ENCODE measurements around the gene PRKCH. TPM values are rescaled to one million over a fixed set of nuclear protein-coding genes. Genes with fewer than 3 reads are reported as not detected.

PRKCH gene
- total RNA-seq, 1 experiment from 2014 or later, result 170 TPM

DNA sequence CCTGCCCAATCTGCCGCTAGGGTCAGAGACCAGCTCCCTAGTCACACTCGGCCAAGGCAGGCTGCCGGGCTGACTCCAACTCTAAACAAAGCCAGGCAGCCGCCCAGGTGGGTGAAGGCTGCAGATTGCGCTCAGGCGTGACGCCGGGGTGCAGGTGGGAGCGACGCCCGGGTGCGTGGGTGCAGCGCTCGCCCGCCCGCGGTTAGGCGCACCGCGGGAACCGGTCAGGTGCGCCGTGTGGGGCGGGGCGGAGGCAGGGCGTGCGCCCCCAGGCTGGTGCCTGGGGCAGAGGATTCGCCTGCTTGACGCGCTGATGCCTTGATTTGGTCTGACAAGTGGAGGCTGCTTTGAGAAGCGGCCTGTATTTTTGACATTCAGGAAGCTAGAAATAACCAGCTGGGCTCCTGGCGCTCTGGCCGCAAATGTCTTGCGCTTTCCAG is 247.2 kb downstream of the PRKCH start:
- Histone ChIP-seq H3K4me2 (ENCODE audit: low read length) (peak overlapping the region; percentile 54), H3K27me3 (ENCODE audit: low read length) (no peaks in the 10 kb centered on the region), H4K20me1 (ENCODE audit: low read length) (no peaks in the 10 kb centered on the region), H3K79me2 (ENCODE audit: low read length) (peaks cover 22% of the 10 kb centered on the region), H2AFZ (ENCODE audit: low read length) (peak overlapping the region; percentile 40), H3K27ac (ENCODE audit: low read length) (peak overlapping the region; percentile 96), H3K4me3 (ENCODE audit: low read length) (peak overlapping the region; percentile 11; the same call in 1 of the 2 replicates), H3K9ac (ENCODE audit: low read length) (peak overlapping the region; percentile 94), H3K9me3 (ENCODE audit: low read length) (no peaks in the 10 kb centered on the region), H3K4me1 (ENCODE audit: insufficient read depth, low read length) (peaks cover 88% of the 10 kb centered on the region), H3K36me3 (ENCODE audit: low read depth, low read length) (no peaks in the 10 kb centered on the region), H3F3A (ENCODE audit: low read length, unreplicated experiment) (peaks cover 18% of the 10 kb centered on the region), H3K9me2 (replicated peaks; ENCODE audit: low read length) (no peaks in the 10 kb centered on the region)
- peak; percentile 11; the same call in 1 of the 2 replicates for ATAC-seq
- no TSS peak for BruUV-seq (replicated peaks)
- ChIA-PET CTCF (no interaction called here), POLR2A (ENCODE audit: unreplicated experiment) (interaction anchor here (0.6 kb wide), 1 partner anchor 86 kb away, joined by 4 read pairs; no protein-coding TSS in a partner anchor)
- peak; percentile 57 for DNase-seq
- TF ChIP-seq EZH2 (IDR thresholded peaks at IDR 0.05; ENCODE audit: low read length, unreplicated experiment) (no peak), EZH2phosphoT487 (IDR thresholded peaks at IDR 0.05; ENCODE audit: borderline replicate concordance, low read length) (no peak)
- TF ChIP-seq, protein P1, sequence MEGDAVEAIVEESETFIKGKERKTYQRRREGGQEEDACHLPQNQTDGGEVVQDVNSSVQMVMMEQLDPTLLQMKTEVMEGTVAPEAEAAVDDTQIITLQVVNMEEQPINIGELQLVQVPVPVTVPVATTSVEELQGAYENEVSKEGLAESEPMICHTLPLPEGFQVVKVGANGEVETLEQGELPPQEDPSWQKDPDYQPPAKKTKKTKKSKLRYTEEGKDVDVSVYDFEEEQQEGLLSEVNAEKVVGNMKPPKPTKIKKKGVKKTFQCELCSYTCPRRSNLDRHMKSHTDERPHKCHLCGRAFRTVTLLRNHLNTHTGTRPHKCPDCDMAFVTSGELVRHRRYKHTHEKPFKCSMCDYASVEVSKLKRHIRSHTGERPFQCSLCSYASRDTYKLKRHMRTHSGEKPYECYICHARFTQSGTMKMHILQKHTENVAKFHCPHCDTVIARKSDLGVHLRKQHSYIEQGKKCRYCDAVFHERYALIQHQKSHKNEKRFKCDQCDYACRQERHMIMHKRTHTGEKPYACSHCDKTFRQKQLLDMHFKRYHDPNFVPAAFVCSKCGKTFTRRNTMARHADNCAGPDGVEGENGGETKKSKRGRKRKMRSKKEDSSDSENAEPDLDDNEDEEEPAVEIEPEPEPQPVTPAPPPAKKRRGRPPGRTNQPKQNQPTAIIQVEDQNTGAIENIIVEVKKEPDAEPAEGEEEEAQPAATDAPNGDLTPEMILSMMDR (conservative IDR thresholded peaks at IDR 0.05; ENCODE audit: low read depth, low read length), result peak; percentile 21; the same call in 1 of the 2 replicates
- intact Hi-C loops (cut with micrococcal nuclease), result loop anchor here (10.0 kb wide), 1 partner anchor 436 kb away; no protein-coding TSS in a partner anchor

DNA sequence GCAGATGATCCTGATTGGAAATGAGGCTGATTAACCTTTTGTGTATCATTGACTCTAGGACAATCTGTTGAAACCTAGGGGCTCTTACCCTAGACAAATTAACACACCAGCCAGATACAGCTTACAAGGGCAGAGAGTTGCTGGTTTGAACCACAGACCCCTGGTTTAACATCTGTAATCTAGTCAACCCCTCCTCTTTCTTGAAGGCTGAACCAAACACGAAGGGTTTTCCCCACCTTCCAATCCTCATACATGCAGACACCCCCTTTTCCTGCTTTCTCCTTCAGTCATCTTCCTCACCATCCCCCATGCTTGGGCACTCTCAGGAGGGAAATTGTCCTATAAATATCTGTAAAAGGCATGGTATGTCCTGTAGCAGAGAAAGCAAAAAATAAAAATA is 247.9 kb downstream of the PRKCH start:
- Histone ChIP-seq H3K27me3 (ENCODE audit: low read length) (no peaks in the 10 kb centered on the region), H3K4me3 (ENCODE audit: low read length) (no peak overlapping the region), H3K9ac (ENCODE audit: low read length) (peak overlapping the region; percentile 45)

More for the DNA sequence above, 247.9 kb downstream of the PRKCH start:
- ChIA-PET CTCF (no interaction called here), POLR2A (ENCODE audit: unreplicated experiment) (no interaction called here)
- Histone ChIP-seq H3K9me2 (replicated peaks; ENCODE audit: low read length) (no peaks in the 10 kb centered on the region), H4K20me1 (ENCODE audit: low read length) (no peaks in the 10 kb centered on the region), H3K4me1 (ENCODE audit: insufficient read depth, low read length) (peaks cover 88% of the 10 kb centered on the region), H3K79me2 (ENCODE audit: low read length) (peaks cover 16% of the 10 kb centered on the region), H3K4me2 (ENCODE audit: low read length) (peak overlapping the region; percentile 54), H3K36me3 (ENCODE audit: low read depth, low read length) (no peaks in the 10 kb centered on the region), H3F3A (ENCODE audit: low read length, unreplicated experiment) (peaks cover 11% of the 10 kb centered on the region), H2AFZ (ENCODE audit: low read length) (no peak overlapping the region), H3K27ac (ENCODE audit: low read length) (peak overlapping the region; percentile 96), H3K9me3 (ENCODE audit: low read length) (no peaks in the 10 kb centered on the region)
- ATAC-seq (no peak), DNase-seq (no peak)
- no TSS peak for BruUV-seq (replicated peaks)
- intact Hi-C loops (cut with micrococcal nuclease), result loop anchor here (10.0 kb wide), 1 partner anchor 435 kb away; no protein-coding TSS in a partner anchor
- TF ChIP-seq, protein P1 (conservative IDR thresholded peaks at IDR 0.05; ENCODE audit: low read depth, low read length), result no peak
- TF ChIP-seq EZH2phosphoT487 (IDR thresholded peaks at IDR 0.05; ENCODE audit: borderline replicate concordance, low read length) (no peak), EZH2 (IDR thresholded peaks at IDR 0.05; ENCODE audit: low read length, unreplicated experiment) (no peak)
